ENCODE data around the gene CBFA2T2.
"Not testable (repeated sequence)": the region's sequence is repeated elsewhere in the genome, so short reads cannot be mapped to it uniquely, and the experiment has no call there.

CBFA2T2 gene

DNA sequence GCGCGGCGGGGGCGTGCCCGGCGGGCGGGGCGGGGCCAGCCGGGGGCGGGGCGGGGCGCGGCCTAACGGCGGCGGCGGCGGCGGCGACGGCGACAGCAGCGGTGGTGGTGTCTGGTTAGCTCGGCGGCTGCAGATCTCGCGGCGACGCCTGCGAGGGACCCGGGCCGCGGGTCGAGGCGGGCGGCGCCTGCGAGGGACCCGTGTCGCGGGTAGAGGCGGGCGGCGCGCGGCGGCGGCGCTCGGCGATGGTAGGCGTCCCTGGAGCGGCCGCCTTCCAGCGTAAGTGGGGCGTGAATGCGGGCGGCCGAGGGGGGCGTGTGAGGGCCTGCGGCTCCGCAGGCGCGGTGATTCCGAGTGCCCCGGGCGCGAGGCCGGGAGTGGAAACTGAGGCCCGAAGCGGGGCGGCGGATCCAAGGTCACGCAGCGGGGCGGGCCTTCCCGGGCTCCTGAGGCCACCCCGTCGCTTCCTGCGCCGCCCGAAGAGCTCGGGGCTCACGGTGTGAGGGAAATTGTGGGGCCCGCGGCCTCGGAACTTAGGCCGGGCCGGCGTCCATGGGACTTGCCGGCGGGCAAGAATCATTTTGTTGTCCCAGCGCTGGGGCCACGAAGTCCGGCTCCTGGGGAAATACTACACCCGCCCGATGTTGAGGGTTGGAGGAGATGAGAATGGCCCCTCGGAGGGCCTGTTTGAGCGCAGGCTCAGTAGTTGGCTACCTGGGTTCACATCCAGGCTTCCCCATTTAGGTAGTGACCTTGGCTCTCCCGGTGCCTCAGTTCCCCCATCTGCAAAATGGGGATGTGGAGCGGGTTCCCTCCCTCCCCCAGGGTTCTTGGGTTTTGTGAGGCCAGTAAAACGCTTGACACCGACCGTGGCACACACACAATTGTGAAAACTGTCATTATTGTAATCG is at the start of gene CBFA2T2:
Gene CBFA2T2 (plus strand): TSS at position 74 of the 911 bp plus-strand sequence. CDS start 172 bp downstream, at position 246.
- peak within 1 kb of the TSS; percentile 92 for H3K27ac ChIP-seq
- TF ChIP-seq, protein P1, sequence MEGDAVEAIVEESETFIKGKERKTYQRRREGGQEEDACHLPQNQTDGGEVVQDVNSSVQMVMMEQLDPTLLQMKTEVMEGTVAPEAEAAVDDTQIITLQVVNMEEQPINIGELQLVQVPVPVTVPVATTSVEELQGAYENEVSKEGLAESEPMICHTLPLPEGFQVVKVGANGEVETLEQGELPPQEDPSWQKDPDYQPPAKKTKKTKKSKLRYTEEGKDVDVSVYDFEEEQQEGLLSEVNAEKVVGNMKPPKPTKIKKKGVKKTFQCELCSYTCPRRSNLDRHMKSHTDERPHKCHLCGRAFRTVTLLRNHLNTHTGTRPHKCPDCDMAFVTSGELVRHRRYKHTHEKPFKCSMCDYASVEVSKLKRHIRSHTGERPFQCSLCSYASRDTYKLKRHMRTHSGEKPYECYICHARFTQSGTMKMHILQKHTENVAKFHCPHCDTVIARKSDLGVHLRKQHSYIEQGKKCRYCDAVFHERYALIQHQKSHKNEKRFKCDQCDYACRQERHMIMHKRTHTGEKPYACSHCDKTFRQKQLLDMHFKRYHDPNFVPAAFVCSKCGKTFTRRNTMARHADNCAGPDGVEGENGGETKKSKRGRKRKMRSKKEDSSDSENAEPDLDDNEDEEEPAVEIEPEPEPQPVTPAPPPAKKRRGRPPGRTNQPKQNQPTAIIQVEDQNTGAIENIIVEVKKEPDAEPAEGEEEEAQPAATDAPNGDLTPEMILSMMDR (conservative IDR thresholded peaks at IDR 0.05): no peak

DNA sequence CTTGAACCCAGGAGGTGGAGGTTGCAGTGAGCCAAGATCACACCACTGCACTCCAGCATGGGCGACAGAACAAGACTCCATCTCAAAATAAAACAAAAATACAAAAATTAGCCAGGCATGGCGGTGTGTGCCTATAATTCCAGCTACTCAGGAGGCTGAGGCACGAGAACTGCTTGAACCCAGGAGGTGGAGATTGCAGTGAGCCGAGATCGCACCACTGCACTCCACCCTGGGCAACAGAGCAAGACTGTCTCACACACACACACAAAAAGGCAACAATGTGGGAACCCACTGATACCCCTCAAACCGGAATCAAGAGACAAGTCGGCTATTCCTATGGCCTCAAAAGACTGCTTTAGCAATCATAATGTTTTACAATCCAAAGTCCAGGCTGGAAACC is 49.3 kb upstream of the CBFA2T2 start:
- not testable (repeated sequence) for H3K27ac ChIP-seq

DNA sequence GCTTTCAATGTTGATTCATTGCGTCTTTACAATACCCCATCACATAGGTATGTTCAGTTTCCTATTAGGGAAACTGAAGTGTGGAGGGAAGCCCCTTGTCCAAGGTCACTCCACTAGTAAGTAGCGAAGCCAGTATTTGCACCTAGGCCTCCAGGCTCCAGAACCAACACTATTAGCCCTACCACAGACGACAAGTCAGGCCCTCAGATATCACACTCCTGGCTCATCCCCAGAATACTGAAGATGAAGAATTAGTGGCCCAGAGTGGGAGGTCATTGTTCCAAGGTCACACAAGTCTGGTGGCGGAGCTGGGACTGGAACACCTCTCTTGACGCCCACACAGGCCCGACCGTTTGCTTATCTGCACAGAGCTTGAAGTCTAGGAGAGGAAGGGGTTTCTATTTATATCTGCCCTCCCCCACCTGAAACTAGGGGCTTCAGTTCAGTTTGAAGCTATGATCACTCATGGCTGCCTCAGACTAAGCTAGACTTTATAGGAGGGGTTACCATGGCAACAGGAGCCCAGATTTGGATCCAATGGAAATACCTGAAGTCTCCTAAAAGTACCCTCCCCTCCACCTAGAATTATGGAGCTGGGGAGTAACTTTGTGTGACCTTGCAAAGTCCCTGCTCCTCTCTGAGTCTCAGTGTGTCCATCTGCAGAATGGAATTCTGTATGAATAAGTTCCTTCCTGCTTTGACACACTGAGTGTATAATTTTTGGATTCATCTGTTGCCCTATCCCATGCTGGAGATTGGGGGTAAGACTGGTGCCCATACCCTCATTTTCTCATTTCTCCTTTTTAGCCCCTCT is 48.5 kb upstream of the CBFA2T2 start:
- no peak overlapping the region for H3K27ac ChIP-seq
- TF ChIP-seq, protein P1 (conservative IDR thresholded peaks at IDR 0.05): no peak

DNA sequence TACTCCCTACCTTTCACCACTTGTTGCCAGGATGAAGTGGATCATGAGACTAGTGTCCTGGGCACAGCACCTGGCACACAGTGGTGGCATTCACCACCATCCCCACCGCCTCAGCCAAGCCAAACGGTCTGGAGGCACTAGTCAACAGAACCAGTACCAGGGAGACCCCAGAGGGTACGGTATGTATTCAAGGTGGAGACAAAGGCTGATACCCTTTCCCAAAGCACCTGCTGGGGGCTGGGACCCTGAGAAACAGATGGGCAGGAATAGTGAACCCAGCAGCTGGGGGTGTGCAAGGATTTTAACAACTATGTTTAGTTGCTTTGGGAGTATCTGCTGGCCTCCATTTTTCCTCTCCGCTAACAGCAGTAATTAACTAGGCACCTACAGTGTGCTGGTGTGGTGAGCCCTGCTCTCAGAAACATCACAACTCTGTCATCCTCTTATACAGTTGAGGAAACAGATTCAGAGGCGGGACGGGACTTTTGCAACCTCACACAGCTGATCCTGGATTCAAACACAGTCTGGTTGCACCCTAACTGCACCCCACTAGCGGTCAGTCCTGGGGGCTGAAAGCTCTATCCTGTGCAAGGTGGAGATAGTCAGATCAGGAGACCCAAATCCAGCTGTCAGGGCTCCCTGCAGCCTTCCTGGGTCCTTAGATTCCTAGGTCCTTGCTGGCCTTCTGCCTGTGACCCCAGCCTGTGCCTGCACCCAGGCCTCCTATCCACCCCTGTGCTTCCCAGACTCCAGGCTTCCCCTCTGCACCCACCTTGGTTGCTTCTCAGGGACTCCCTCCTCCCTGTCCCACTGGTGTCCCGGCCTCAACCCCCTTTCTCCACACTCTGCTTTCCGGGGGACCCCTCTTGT is 47.5 kb upstream of the CBFA2T2 start:
- H3K27ac ChIP-seq: peak overlapping the region; percentile 74; the same call in 1 of the 2 replicates
- TF ChIP-seq, protein P1 (conservative IDR thresholded peaks at IDR 0.05): no peak

DNA sequence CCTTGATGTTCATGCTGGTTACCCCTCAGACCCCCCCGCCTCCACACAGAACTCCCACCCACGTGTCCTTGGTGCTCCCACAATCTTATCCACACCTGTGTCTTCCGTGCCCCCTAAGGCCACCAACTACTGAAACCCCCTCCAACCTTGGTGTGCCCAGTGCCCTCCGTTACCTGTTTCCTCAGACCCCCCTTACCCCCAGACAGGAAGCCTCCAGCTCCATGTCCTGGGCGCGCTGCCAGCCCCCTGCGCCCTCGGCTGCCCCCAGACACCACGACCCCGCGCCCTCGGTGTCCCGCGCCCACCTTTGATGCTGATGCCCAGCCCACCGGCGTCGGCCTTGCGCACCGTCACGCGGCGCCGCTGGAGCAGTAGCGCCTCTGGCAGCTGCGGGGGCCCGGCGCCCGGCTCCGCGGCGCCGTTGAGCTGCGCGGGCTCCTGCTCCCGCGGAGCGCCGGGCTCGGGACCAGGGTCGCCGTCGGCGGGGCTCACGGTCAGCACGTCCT is 46.8 kb upstream of the CBFA2T2 start:
- TF ChIP-seq, protein P1 (conservative IDR thresholded peaks at IDR 0.05): no peak
- peak overlapping the region; percentile 74 for H3K27ac ChIP-seq

DNA sequence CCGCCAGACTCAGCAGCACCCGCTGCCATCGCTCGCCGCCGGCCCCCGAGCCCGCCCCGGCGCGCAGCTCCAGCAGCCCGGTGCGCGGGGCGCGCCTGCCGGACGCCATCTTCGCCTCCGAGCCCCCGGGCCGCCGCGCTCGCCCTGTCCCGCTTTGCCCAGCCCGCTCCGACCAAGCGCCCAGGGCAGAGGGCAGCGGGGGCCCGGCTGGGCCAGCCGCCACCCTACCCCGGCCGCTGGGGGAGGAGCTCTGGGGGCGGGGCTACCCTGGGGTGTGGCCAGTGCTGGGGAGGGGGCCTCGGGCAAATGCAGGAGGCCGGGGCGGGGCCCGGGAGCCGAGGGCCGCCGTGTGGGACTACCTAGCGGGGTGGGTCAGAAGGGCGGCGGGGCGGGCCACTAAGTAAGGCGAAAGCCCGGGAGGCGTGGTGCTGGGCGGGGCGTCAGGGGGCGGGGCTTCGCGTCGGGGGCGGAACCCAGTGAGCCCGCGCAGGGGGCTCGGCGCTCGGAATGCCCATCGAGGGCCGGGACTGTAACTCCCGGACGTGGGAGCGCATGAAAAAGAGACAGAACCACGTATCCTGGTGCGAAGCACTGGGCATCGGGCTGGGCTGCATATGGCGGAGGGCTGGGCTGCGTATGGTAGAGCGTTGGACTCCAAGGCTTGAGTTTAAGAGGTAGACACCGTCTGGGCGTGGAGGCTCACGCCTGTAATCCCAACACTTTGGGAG is 46.2 kb upstream of the CBFA2T2 start, which contains the start of gene SNTA1:
Gene SNTA1 (minus strand): TSS at position 252 of the 728 bp plus-strand sequence. CDS start 143 bp downstream, at position 109.
- TF ChIP-seq, protein P1 (conservative IDR thresholded peaks at IDR 0.05): no peak
- H3K27ac ChIP-seq: peak within 1 kb of the TSS; percentile 74

All from VCaP (cell line).